ENCODE measurements around the gene MYH9. TPM values are rescaled to one million over a fixed set of nuclear protein-coding genes. Genes with fewer than 3 reads are reported as not detected.

Gene MYH9
- total RNA-seq, 2 experiments from 2014 or later: 624 to 679 TPM

GRCh38 chr22:36249160-36249559 lies 138.6 kb downstream of the MYH9 start:
- H3K4me1 Mint-ChIP-seq (ENCODE audit: low read depth): peaks cover 22% of the 10 kb centered on the region
- no peak overlapping the region for H3K4me3 Mint-ChIP-seq
- DNase-seq (no peak), ATAC-seq (no peak)
- POLR2A ChIA-PET: no interaction called here
- no peaks in the 10 kb centered on the region for H3K27me3 Mint-ChIP-seq
- TF ChIP-seq, protein P1, sequence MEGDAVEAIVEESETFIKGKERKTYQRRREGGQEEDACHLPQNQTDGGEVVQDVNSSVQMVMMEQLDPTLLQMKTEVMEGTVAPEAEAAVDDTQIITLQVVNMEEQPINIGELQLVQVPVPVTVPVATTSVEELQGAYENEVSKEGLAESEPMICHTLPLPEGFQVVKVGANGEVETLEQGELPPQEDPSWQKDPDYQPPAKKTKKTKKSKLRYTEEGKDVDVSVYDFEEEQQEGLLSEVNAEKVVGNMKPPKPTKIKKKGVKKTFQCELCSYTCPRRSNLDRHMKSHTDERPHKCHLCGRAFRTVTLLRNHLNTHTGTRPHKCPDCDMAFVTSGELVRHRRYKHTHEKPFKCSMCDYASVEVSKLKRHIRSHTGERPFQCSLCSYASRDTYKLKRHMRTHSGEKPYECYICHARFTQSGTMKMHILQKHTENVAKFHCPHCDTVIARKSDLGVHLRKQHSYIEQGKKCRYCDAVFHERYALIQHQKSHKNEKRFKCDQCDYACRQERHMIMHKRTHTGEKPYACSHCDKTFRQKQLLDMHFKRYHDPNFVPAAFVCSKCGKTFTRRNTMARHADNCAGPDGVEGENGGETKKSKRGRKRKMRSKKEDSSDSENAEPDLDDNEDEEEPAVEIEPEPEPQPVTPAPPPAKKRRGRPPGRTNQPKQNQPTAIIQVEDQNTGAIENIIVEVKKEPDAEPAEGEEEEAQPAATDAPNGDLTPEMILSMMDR (IDR thresholded peaks at IDR 0.05): no peak
- no peaks in the 10 kb centered on the region for H3K36me3 Mint-ChIP-seq (ENCODE audit: low read depth)
- H3K9me3 Mint-ChIP-seq: peaks cover 5% of the 10 kb centered on the region
- CTCF ChIA-PET: interaction anchor here (1.7 to 2.1 kb wide), 2 partner anchors 11 to 237 kb away, joined by 4 to 6 read pairs; no protein-coding TSS in a partner anchor
- intact Hi-C loops (cut with micrococcal nuclease): no loop called here
- H3K27ac Mint-ChIP-seq: no peak overlapping the region

DNA sequence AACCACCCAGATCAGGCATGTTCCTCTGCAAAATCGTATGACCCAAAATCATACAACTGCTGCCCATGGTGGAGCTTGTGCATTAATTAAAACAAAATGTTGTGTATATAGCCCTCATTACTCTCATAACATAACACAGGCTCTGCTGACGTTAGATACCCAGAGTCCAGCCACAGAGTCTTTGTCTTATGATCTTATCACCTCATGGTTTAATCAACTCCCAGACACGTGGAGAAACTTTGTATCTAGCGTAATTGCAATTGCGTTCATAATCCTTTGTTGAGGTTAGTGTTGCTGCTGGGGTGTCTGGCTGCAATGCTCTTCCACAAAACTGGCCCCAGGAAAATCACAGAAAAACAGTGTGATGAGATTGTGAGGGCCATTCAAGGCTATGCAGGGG lies 139.8 kb downstream of the MYH9 start:
- TF ChIP-seq, protein P1 (IDR thresholded peaks at IDR 0.05): no peak
- Mint-ChIP-seq H3K4me1 (ENCODE audit: low read depth) (peaks cover 12% of the 10 kb centered on the region), H3K36me3 (ENCODE audit: low read depth) (no peaks in the 10 kb centered on the region), H3K27ac (no peak overlapping the region), H3K27me3 (no peaks in the 10 kb centered on the region), H3K9me3 (peaks cover 8% of the 10 kb centered on the region), H3K4me3 (no peak overlapping the region)
- ATAC-seq (no peak), DNase-seq (no peak)
- ChIA-PET CTCF (interaction anchor here (0.8 to 1.1 kb wide), 2 partner anchors 9 to 53 kb away, joined by 3 to 4 read pairs; partner anchors contain the start of gene APOL2), POLR2A (no interaction called here)
- intact Hi-C loops (cut with micrococcal nuclease): no loop called here

DNA sequence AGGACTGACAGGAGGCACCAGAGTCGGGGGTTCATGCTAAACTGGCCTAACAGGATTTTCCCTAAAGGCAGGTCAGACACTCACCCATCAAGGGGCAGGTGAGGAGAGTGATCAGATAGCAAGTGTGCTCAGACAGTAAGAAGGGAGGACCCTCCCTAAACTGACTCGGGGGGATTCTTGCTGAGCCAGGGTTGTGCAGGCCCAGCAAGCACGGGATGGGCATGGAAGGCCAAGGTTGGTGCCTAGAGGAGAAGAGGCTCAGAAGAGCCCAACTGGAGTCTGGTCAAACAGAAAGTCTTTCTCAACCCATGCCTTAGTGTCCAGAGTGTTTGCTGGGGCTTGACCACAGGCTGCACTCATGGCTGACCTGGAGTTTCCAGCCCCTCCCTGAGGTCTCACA lies 141.0 kb downstream of the MYH9 start:
- Mint-ChIP-seq H3K9me3 (peaks cover 11% of the 10 kb centered on the region), H3K4me3 (no peak overlapping the region), H3K4me1 (ENCODE audit: low read depth) (peaks cover 6% of the 10 kb centered on the region), H3K36me3 (ENCODE audit: low read depth) (no peaks in the 10 kb centered on the region), H3K27me3 (no peaks in the 10 kb centered on the region), H3K27ac (no peak overlapping the region)
- POLR2A ChIA-PET: no interaction called here
- intact Hi-C loops (cut with micrococcal nuclease): no loop called here
- DNase-seq (no peak), ATAC-seq (no peak)
- TF ChIP-seq, protein P1 (IDR thresholded peaks at IDR 0.05): no peak
- CTCF ChIA-PET: no interaction called here

- no peak for DNase-seq
- Mint-ChIP-seq H3K27me3 (no peaks in the 10 kb centered on the region), H3K4me1 (ENCODE audit: low read depth) (peaks cover 2% of the 10 kb centered on the region), H3K4me3 (no peak overlapping the region), H3K36me3 (ENCODE audit: low read depth) (no peaks in the 10 kb centered on the region), H3K27ac (no peak overlapping the region), H3K9me3 (peaks cover 11% of the 10 kb centered on the region)
- no peak for ATAC-seq
- TF ChIP-seq, protein P1 (IDR thresholded peaks at IDR 0.05): no peak
- CTCF ChIA-PET: no interaction called here
- intact Hi-C loops (cut with micrococcal nuclease): no loop called here
- POLR2A ChIA-PET: no interaction called here
Observed at GRCh38 chr22:36245805-36246356, 141.9 kb downstream of the MYH9 start.

- ChIA-PET POLR2A (interaction anchor here (0.6 kb wide), 1 partner anchor 108 kb away, joined by 3 read pairs; no protein-coding TSS in a partner anchor), CTCF (interaction anchor here (1.5 to 2.3 kb wide), 2 partner anchors 9 to 242 kb away, joined by 5 to 6 read pairs; partner anchors contain the start of gene APOL1)
- H3K27me3 Mint-ChIP-seq: no peaks in the 10 kb centered on the region
- H3K27ac Mint-ChIP-seq: no peak overlapping the region
- intact Hi-C loops (cut with micrococcal nuclease): no loop called here
- H3K9me3 Mint-ChIP-seq: peaks cover 11% of the 10 kb centered on the region
- no peaks in the 10 kb centered on the region for H3K36me3 Mint-ChIP-seq (ENCODE audit: low read depth)
- ATAC-seq (no peak), DNase-seq (no peak)
- H3K4me1 Mint-ChIP-seq (ENCODE audit: low read depth): peaks cover 6% of the 10 kb centered on the region
- no peak overlapping the region for H3K4me3 Mint-ChIP-seq
- TF ChIP-seq, protein P1 (IDR thresholded peaks at IDR 0.05): no peak
Observed at GRCh38 chr22:36244522-36245391, 143.0 kb downstream of the MYH9 start.
